GM18508 (cell line): ENCODE data around the gene NPPA.

Source experiments
- ATAC-seq: cut with Tn5 transposase; IDR thresholded peaks from one replicate; pipeline ENCODE4 v1.9.1; 2021; ENCODE audit warnings: moderate number of reproducible peaks; ENCODE audit not compliant: insufficient read depth, unreplicated experiment

The NPPA gene

GRCh38 chr1:11845641-11846335 is 1.8 kb downstream of the NPPA start:
- ATAC-seq = no peak

- ATAC-seq = no peak
Observed at GRCh38 chr1:11842154-11843041, 5.2 kb downstream of the NPPA start.

- no peak for ATAC-seq
Observed at GRCh38 chr1:11841245-11842153, 6.1 kb downstream of the NPPA start.

- ATAC-seq = no peak
Observed at GRCh38 chr1:11839727-11840705, 7.6 kb downstream of the NPPA start.

GRCh38 chr1:11838349-11839272 is 9.0 kb downstream of the NPPA start:
- no peak for ATAC-seq

- no peak for ATAC-seq
Observed at GRCh38 chr1:11837767-11838348, 9.7 kb downstream of the NPPA start.

- ATAC-seq = no peak
Observed at GRCh38 chr1:11836955-11837766, 10.4 kb downstream of the NPPA start.

GRCh38 chr1:11835441-11836225 is 11.9 kb downstream of the NPPA start:
- no peak for ATAC-seq

- ATAC-seq = no peak
Observed at GRCh38 chr1:11833900-11834299, 13.7 kb downstream of the NPPA start.

GRCh38 chr1:11833497-11833896 is 14.1 kb downstream of the NPPA start:
- ATAC-seq = no peak

- no peak for ATAC-seq
Observed at GRCh38 chr1:11831945-11832725, 15.4 kb downstream of the NPPA start.

- no peak for ATAC-seq
Observed at GRCh38 chr1:11828511-11828910, 19.1 kb downstream of the NPPA start.

GRCh38 chr1:11826946-11827345 is 20.6 kb downstream of the NPPA start:
- ATAC-seq = no peak

GRCh38 chr1:11825131-11825530 is 22.5 kb downstream of the NPPA start:
- no peak for ATAC-seq

GRCh38 chr1:11823366-11824137 is 24.0 kb downstream of the NPPA start:
- no peak for ATAC-seq
